ENCODE measurements around the gene ERV3-1.
A peak's percentile ranks its signal among the peaks of the same experiment; 100 is the strongest.

DNA sequence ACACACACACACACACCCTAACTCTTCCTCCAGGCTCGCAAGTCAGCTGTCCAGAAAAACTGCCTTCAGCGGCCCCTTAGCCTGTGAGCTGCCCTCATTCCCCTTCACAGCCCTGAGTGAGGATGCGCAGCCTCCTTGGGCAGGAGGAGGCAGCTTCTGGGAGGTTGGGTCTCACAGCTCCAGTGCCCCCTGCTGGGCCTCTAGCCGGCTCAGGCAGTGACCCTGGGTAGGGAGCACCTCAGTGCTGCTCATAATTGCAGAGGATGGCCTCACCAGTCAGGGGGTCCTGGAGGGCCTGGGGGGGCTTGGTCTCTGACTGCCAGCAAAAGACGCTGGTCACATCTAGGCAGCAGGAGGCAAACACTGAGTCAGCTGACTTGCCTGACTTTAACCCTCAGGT, 59.7 kb downstream of the ERV3-1 start:
- TF ChIP-seq EZH2phosphoT487 (IDR thresholded peaks at IDR 0.05; ENCODE audit: borderline replicate concordance): no peak
- TF ChIP-seq, protein P1, sequence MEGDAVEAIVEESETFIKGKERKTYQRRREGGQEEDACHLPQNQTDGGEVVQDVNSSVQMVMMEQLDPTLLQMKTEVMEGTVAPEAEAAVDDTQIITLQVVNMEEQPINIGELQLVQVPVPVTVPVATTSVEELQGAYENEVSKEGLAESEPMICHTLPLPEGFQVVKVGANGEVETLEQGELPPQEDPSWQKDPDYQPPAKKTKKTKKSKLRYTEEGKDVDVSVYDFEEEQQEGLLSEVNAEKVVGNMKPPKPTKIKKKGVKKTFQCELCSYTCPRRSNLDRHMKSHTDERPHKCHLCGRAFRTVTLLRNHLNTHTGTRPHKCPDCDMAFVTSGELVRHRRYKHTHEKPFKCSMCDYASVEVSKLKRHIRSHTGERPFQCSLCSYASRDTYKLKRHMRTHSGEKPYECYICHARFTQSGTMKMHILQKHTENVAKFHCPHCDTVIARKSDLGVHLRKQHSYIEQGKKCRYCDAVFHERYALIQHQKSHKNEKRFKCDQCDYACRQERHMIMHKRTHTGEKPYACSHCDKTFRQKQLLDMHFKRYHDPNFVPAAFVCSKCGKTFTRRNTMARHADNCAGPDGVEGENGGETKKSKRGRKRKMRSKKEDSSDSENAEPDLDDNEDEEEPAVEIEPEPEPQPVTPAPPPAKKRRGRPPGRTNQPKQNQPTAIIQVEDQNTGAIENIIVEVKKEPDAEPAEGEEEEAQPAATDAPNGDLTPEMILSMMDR (conservative IDR thresholded peaks at IDR 0.05; ENCODE audit: low read length): peak; percentile 59
